Measurements from ENCODE around the gene B3GNT7.
A peak's percentile ranks its signal among the peaks of the same experiment; 100 is the strongest.

- TF ChIP-seq CTCF (conservative IDR thresholded peaks at IDR 0.05 in 1 of 2, IDR thresholded peaks at IDR 0.05 in 1 of 2; ENCODE audit: extremely low read depth in 1 of 2, insufficient read depth in 1 of 2, low read depth in 1 of 2, low read length in 2 of 2) (peak; percentile 49 to 54), EZH2 (IDR thresholded peaks at IDR 0.05; ENCODE audit: borderline replicate concordance, low read length) (no peak)
Observed at GRCh38 chr2:231410293-231411004, 14.9 kb downstream of the B3GNT7 start.

Measured in mammary epithelial cell (primary cell).